HepG2 (cell line): Measurements from ENCODE around the gene RREB1. TPM values are rescaled to one million over a fixed set of nuclear protein-coding genes. Genes with fewer than 3 reads are reported as not detected.

Experiments used
- DR1 ChIP-seq: sonication (generic); formaldehyde crosslinking; IDR thresholded peaks from 2 replicates; pipeline ENCODE4 v1.8.0; 2021; ENCODE audit warnings: mild to moderate bottlenecking, missing genetic modification reagents, inconsistent platforms
- GABPB1 ChIP-seq: IDR thresholded peaks from 2 replicates; pipeline ENCODE4 v1.6.1; 2016; ENCODE audit warnings: mild to moderate bottlenecking, missing genetic modification reagents, moderate library complexity, missing compliant biosample characterization
- PLRG1 ChIP-seq: fragments of 450-650 bp; conservative IDR thresholded peaks from 2 replicates; pipeline ENCODE4 v1.6.1; 2016
- RERE ChIP-seq: IDR thresholded peaks from 2 replicates; pipeline ENCODE4 v1.6.1; 2016; ENCODE audit warnings: low read depth, missing genetic modification reagents, missing compliant biosample characterization
- SUZ12 ChIP-seq: fragments of 150-350 bp; IDR thresholded peaks from 2 replicates; pipeline ENCODE4 v1.6.1; 2014; ENCODE audit warnings: low read depth, low read length
- SYNCRIP ChIP-seq: fragments of 200-400 bp; formaldehyde crosslinking; IDR thresholded peaks from 2 replicates; pipeline ENCODE4 v1.6.1; 2018; ENCODE audit warnings: mild to moderate bottlenecking, low read depth, low read length; ENCODE audit not compliant: insufficient read depth
- TBL1XR1 ChIP-seq: fragments of 150-350 bp; IDR thresholded peaks from 2 replicates; pipeline ENCODE4 v1.6.1; 2014; ENCODE audit warnings: borderline replicate concordance, low read length; ENCODE audit not compliant: partially characterized antibody
- THYN1 ChIP-seq: sonication (generic); formaldehyde crosslinking; IDR thresholded peaks from 2 replicates; pipeline ENCODE4 v1.8.1; 2023; ENCODE audit warnings: low read depth, mild to moderate bottlenecking, moderate library complexity, missing genetic modification reagents, borderline replicate concordance
- ZBTB42 ChIP-seq: sonication (generic); formaldehyde crosslinking; IDR thresholded peaks from 2 replicates; pipeline ENCODE4 v1.5.0; 2020; ENCODE audit warnings: mild to moderate bottlenecking, missing genetic modification reagents
- ZNF12 ChIP-seq: sonication (generic); formaldehyde crosslinking; IDR thresholded peaks from 2 replicates; pipeline ENCODE4 v1.5.0; 2020; ENCODE audit warnings: missing genetic modification reagents
- ZNF280D ChIP-seq: sonication (generic); formaldehyde crosslinking; IDR thresholded peaks from 2 replicates; pipeline ENCODE4 v1.5.1; 2020; ENCODE audit warnings: mild to moderate bottlenecking, missing genetic modification reagents
- ZNF720 ChIP-seq: sonication (generic); formaldehyde crosslinking; IDR thresholded peaks from 2 replicates; pipeline ENCODE4 v1.4.0; 2020; ENCODE audit warnings: missing genetic modification reagents
- ZNF850 ChIP-seq: sonication (generic); formaldehyde crosslinking; conservative IDR thresholded peaks from 2 replicates; pipeline ENCODE4 v1.9.0; 2021; ENCODE audit warnings: mild to moderate bottlenecking, missing genetic modification reagents
- polyA plus RNA-seq, 8 experiments: library from polyadenylated mRNA; depleted of rRNA in 3 of 8; stranded (reverse) in 7 of 8; unstranded in 1 of 8; fragments of >200 nt; fragmentation: Illumina TruSeq in 4 of 8; extraction: Trizol in 4 of 8; gene quantifications; 2 replicates each; pipeline versions ENCODE4 v1.2.1 to v1.2.3, GENCODE V29; 2011 to 2016; ENCODE audit warnings: low read depth in 4 of 8, missing spikeins in 1 of 8, mixed read lengths in 1 of 8; ENCODE audit not compliant: insufficient read depth in 1 of 8
- total RNA-seq, 5 experiments: library from RNA; depleted of rRNA; stranded (reverse); fragments of >200 nt; fragmentation: Illumina TruSeq; extraction: Trizol; gene quantifications; 2 replicates each; pipeline ENCODE4 v1.2.3, GENCODE V29; 2016; ENCODE audit warnings: low read depth in 1 of 5
- TF ChIP-seq, protein P1 (sequence below): sonication (generic); formaldehyde crosslinking; IDR thresholded peaks from 2 replicates; pipeline ENCODE4 v1.4.0; 2020; ENCODE audit warnings: missing genetic modification reagents
- TF ChIP-seq, protein P2 (sequence below): sonication (generic); formaldehyde crosslinking; IDR thresholded peaks from 2 replicates; pipeline ENCODE4 v1.4.0; 2020; ENCODE audit warnings: mild to moderate bottlenecking, missing genetic modification reagents
- TF ChIP-seq, protein P3 (sequence below): sonication (generic); formaldehyde crosslinking; IDR thresholded peaks from 2 replicates; pipeline ENCODE4 v1.8.0; 2022; ENCODE audit warnings: mild to moderate bottlenecking, missing genetic modification reagents; ENCODE audit not compliant: insufficient replicate concordance

Gene RREB1
- total and polyA plus RNA-seq, 2 of the 13 experiments (the other 11 are each of a cell fraction or from before 2014, with no cell fraction given), result 6.1 to 23.2 TPM

GRCh38 chr6:7241709-7242645, 134.2 kb downstream of the RREB1 start (continued):
- TF ChIP-seq DR1 (CRISPR knock-in tag) (peak; percentile 37; the same call in 1 of the 2 replicates), ZNF280D (no peak), RERE (CRISPR knock-in tag) (no peak), ZNF12 (CRISPR knock-in tag) (no peak), PLRG1 (no peak), TBL1XR1 (no peak), THYN1 (CRISPR knock-in tag) (no peak), ZBTB42 (CRISPR knock-in tag) (no peak), SYNCRIP (no peak), ZNF720 (no peak), GABPB1 (CRISPR knock-in tag) (no peak), SUZ12 (no peak), ZNF850 (no peak)
- TF ChIP-seq, protein P1, sequence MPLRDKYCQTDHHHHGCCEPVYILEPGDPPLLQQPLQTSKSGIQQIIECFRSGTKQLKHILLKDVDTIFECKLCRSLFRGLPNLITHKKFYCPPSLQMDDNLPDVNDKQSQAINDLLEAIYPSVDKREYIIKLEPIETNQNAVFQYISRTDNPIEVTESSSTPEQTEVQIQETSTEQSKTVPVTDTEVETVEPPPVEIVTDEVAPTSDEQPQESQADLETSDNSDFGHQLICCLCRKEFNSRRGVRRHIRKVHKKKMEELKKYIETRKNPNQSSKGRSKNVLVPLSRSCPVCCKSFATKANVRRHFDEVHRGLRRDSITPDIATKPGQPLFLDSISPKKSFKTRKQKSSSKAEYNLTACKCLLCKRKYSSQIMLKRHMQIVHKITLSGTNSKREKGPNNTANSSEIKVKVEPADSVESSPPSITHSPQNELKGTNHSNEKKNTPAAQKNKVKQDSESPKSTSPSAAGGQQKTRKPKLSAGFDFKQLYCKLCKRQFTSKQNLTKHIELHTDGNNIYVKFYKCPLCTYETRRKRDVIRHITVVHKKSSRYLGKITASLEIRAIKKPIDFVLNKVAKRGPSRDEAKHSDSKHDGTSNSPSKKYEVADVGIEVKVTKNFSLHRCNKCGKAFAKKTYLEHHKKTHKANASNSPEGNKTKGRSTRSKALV (CRISPR knock-in tag), result peak; percentile 88
- TF ChIP-seq, protein P2, sequence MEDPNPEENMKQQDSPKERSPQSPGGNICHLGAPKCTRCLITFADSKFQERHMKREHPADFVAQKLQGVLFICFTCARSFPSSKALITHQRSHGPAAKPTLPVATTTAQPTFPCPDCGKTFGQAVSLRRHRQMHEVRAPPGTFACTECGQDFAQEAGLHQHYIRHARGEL (CRISPR knock-in tag), result no peak
- TF ChIP-seq, protein P3, sequence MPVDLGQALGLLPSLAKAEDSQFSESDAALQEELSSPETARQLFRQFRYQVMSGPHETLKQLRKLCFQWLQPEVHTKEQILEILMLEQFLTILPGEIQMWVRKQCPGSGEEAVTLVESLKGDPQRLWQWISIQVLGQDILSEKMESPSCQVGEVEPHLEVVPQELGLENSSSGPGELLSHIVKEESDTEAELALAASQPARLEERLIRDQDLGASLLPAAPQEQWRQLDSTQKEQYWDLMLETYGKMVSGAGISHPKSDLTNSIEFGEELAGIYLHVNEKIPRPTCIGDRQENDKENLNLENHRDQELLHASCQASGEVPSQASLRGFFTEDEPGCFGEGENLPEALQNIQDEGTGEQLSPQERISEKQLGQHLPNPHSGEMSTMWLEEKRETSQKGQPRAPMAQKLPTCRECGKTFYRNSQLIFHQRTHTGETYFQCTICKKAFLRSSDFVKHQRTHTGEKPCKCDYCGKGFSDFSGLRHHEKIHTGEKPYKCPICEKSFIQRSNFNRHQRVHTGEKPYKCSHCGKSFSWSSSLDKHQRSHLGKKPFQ, result no peak
